ENCODE data around the gene TIMP4.

The TIMP4 gene

GRCh38 chr3:12150112-12150511 lies 8.6 kb downstream of the TIMP4 start:
- H3K4me2 ChIP-seq (ENCODE audit: low read length): no peak overlapping the region
- H3K4me3 ChIP-seq (ENCODE audit: low read length): no peak overlapping the region
- no peak overlapping the region for H3K27ac ChIP-seq (ENCODE audit: low read depth, low read length)
- H3K9me2 ChIP-seq (replicated peaks; ENCODE audit: control insufficient read depth, low read length): no peaks in the 10 kb centered on the region
- TF ChIP-seq EZH2phosphoT487 (IDR thresholded peaks at IDR 0.05; ENCODE audit: borderline replicate concordance, low read length) (no peak), CTCF (IDR thresholded peaks at IDR 0.05; ENCODE audit: low read depth, low read length, poor library complexity, severe bottlenecking) (no peak)
- H3F3A ChIP-seq (ENCODE audit: control insufficient read depth, insufficient read depth): no peaks in the 10 kb centered on the region
- no peaks in the 10 kb centered on the region for H3K36me3 ChIP-seq (ENCODE audit: control insufficient read depth, low read length)
- H4K20me1 ChIP-seq (ENCODE audit: control insufficient read depth, insufficient read depth, low read depth, low read length): no peaks in the 10 kb centered on the region
- H3K9me3 ChIP-seq (ENCODE audit: control insufficient read depth, insufficient read depth, low read length): no peaks in the 10 kb centered on the region
- H3K4me1 ChIP-seq (ENCODE audit: control insufficient read depth, low read length): no peaks in the 10 kb centered on the region
- H3K27me3 ChIP-seq (ENCODE audit: control insufficient read depth, low read length): peaks cover 28% of the 10 kb centered on the region
- no peaks in the 10 kb centered on the region for H3K79me2 ChIP-seq (ENCODE audit: control insufficient read depth, low read length)

GRCh38 chr3:12149029-12149428 lies 9.7 kb downstream of the TIMP4 start:
- peaks cover 30% of the 10 kb centered on the region for H3K27me3 ChIP-seq (ENCODE audit: control insufficient read depth, low read length)
- H3K4me3 ChIP-seq (ENCODE audit: low read length): no peak overlapping the region
- no peaks in the 10 kb centered on the region for H3K4me1 ChIP-seq (ENCODE audit: control insufficient read depth, low read length)
- TF ChIP-seq CTCF (IDR thresholded peaks at IDR 0.05; ENCODE audit: low read depth, low read length, poor library complexity, severe bottlenecking): no peak
- TF ChIP-seq EZH2phosphoT487 (IDR thresholded peaks at IDR 0.05; ENCODE audit: borderline replicate concordance, low read length): no peak
- no peaks in the 10 kb centered on the region for H3F3A ChIP-seq (ENCODE audit: control insufficient read depth, insufficient read depth)
- H3K9me3 ChIP-seq (ENCODE audit: control insufficient read depth, insufficient read depth, low read length): no peaks in the 10 kb centered on the region
- no peaks in the 10 kb centered on the region for H3K79me2 ChIP-seq (ENCODE audit: control insufficient read depth, low read length)
- no peaks in the 10 kb centered on the region for H3K9me2 ChIP-seq (replicated peaks; ENCODE audit: control insufficient read depth, low read length)
- H4K20me1 ChIP-seq (ENCODE audit: control insufficient read depth, insufficient read depth, low read depth, low read length): no peaks in the 10 kb centered on the region
- no peaks in the 10 kb centered on the region for H3K36me3 ChIP-seq (ENCODE audit: control insufficient read depth, low read length)
- H3K27ac ChIP-seq (ENCODE audit: low read depth, low read length): no peak overlapping the region
- no peak overlapping the region for H3K4me2 ChIP-seq (ENCODE audit: low read length)

GRCh38 chr3:12148183-12148940 lies 10.3 kb downstream of the TIMP4 start:
- Histone ChIP-seq H4K20me1 (ENCODE audit: control insufficient read depth, insufficient read depth, low read depth, low read length) (no peaks in the 10 kb centered on the region), H3K9me2 (replicated peaks; ENCODE audit: control insufficient read depth, low read length) (no peaks in the 10 kb centered on the region), H3K4me3 (ENCODE audit: low read length) (no peak overlapping the region), H3K36me3 (ENCODE audit: control insufficient read depth, low read length) (no peaks in the 10 kb centered on the region), H3K79me2 (ENCODE audit: control insufficient read depth, low read length) (no peaks in the 10 kb centered on the region), H3F3A (ENCODE audit: control insufficient read depth, insufficient read depth) (no peaks in the 10 kb centered on the region), H3K4me1 (ENCODE audit: control insufficient read depth, low read length) (no peaks in the 10 kb centered on the region), H3K4me2 (ENCODE audit: low read length) (no peak overlapping the region), H3K9me3 (ENCODE audit: control insufficient read depth, insufficient read depth, low read length) (no peaks in the 10 kb centered on the region), H3K27me3 (ENCODE audit: control insufficient read depth, low read length) (peaks cover 34% of the 10 kb centered on the region), H3K27ac (ENCODE audit: low read depth, low read length) (no peak overlapping the region)
- TF ChIP-seq CTCF (IDR thresholded peaks at IDR 0.05; ENCODE audit: low read depth, low read length, poor library complexity, severe bottlenecking) (no peak), EZH2phosphoT487 (IDR thresholded peaks at IDR 0.05; ENCODE audit: borderline replicate concordance, low read length) (no peak)

Data from DOHH2 (cell line).